H1 (cell line): ENCODE measurements around the gene CCL17. TPM values are rescaled to one million over a fixed set of nuclear protein-coding genes. Genes with fewer than 3 reads are reported as not detected.

Experiments used
- GTF2F1 ChIP-seq: IDR thresholded peaks from 2 replicates; pipeline ENCODE4 v1.6.1; 2012; ENCODE audit warnings: low read depth, low read length, improper control_type of control experiment, borderline replicate concordance
- RXRA ChIP-seq: IDR thresholded peaks from 2 replicates; pipeline ENCODE4 v1.6.1; 2011; ENCODE audit warnings: low read depth, mild to moderate bottlenecking, low read length, moderate library complexity; ENCODE audit not compliant: insufficient read depth
- SIX5 ChIP-seq: IDR thresholded peaks from 2 replicates; pipeline ENCODE4 v1.6.1; 2011; ENCODE audit warnings: mild to moderate bottlenecking, low read depth, low read length
- TAF7 ChIP-seq: optimal IDR thresholded peaks from 2 replicates; pipeline ENCODE3; 2011; ENCODE audit warnings: low read depth, mild to moderate bottlenecking, inconsistent platforms, low read length, moderate library complexity, borderline replicate concordance
- TBP ChIP-seq: IDR thresholded peaks from 2 replicates; pipeline ENCODE4 v1.6.1; 2011; ENCODE audit warnings: low read depth, low read length, improper control_type of control experiment
- polyA plus RNA-seq, 7 experiments: library from polyadenylated mRNA; depleted of rRNA in 3 of 7; stranded (reverse) in 5 of 7; unstranded in 2 of 7; fragments of >200 nt in 5 of 7; fragments of 200-250 nt in 2 of 7; gene quantifications; 1 replicate in 5 of 7; 2 replicates in 1 of 7; 4 replicates in 1 of 7; pipeline versions ENCODE4 v1.2.1 to v1.2.3, GENCODE V29; 2011 to 2013; ENCODE audit warnings: missing spikeins in 2 of 7, mixed read lengths in 2 of 7
- total RNA-seq: library from RNA; stranded (reverse); fragmentation: NEBNext Ultra II Directional; extraction: Animal tissue kit (Norgen Biotek cat#: 25700); gene quantifications from 2 replicates; pipeline ENCODE4 v1.2.1, GENCODE V29; 2021

The CCL17 gene
- total and polyA plus RNA-seq, 2 of the 8 experiments (the other 6 are each of a cell fraction or from before 2014, with no cell fraction given) = not detected

- TF ChIP-seq SIX5 (no peak), RXRA (no peak), TBP (no peak), TAF7 (no peak), GTF2F1 (no peak)
Measured at GRCh38 chr16:57395026-57395425, 9.5 kb upstream of the CCL17 start (continued).
